ENCODE results near the gene ELOVL4.

The ELOVL4 gene

DNA sequence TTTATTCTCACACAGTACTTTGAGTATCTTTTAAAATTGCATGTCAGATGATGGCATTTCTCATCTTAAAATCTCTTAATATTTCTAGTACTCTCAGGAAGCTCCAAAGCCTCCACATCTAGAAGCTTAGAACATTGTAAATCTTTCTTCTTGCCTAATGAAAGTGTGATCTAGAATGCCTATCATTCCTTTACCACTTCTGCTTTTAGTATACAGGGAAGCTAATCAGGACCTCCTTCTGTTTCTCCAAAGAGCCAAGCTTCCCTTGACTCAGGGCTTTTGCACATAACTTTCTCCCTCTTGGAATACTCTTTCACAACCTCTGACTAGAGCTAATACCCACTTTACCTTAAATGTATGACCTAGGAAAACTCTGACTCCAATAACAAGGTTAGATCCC, 7.5 kb upstream of the ELOVL4 start:
- DNase-seq (ENCODE audit: insufficient read length) = no peak
- TF ChIP-seq POLR2A (IDR thresholded peaks at IDR 0.05; ENCODE audit: low read depth, low read length) (no peak), POLR2AphosphoS5 (IDR thresholded peaks at IDR 0.05; ENCODE audit: low read depth, low read length) (no peak), TAF1 (IDR thresholded peaks at IDR 0.05; ENCODE audit: borderline replicate concordance, low read depth, low read length) (no peak)
- no peak for FAIRE-seq

DNA sequence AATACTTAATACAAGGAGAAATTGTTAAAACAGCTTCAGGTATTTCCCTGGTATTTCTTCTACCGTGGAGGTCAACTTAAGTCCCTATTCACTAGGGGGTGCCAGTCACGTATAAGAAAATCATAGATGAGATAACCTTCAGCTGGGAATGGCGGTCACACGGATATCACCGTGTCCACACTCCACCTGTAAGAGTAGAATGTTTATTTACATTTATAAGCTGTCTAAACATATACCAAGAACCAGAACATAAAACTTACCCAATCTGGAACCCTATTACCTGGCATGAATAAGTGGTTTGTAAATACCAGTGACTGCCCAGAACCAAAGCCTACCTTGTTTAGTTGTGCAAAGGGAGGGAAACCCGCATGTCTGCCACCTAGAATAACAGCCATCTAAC, 1.9 kb upstream of the ELOVL4 start:
- DNase-seq (ENCODE audit: insufficient read length) (no peak), FAIRE-seq (peak; percentile 81)
- TF ChIP-seq TAF1 (IDR thresholded peaks at IDR 0.05; ENCODE audit: borderline replicate concordance, low read depth, low read length) (no peak), POLR2A (IDR thresholded peaks at IDR 0.05; ENCODE audit: low read depth, low read length) (no peak), POLR2AphosphoS5 (IDR thresholded peaks at IDR 0.05; ENCODE audit: low read depth, low read length) (no peak)

DNA sequence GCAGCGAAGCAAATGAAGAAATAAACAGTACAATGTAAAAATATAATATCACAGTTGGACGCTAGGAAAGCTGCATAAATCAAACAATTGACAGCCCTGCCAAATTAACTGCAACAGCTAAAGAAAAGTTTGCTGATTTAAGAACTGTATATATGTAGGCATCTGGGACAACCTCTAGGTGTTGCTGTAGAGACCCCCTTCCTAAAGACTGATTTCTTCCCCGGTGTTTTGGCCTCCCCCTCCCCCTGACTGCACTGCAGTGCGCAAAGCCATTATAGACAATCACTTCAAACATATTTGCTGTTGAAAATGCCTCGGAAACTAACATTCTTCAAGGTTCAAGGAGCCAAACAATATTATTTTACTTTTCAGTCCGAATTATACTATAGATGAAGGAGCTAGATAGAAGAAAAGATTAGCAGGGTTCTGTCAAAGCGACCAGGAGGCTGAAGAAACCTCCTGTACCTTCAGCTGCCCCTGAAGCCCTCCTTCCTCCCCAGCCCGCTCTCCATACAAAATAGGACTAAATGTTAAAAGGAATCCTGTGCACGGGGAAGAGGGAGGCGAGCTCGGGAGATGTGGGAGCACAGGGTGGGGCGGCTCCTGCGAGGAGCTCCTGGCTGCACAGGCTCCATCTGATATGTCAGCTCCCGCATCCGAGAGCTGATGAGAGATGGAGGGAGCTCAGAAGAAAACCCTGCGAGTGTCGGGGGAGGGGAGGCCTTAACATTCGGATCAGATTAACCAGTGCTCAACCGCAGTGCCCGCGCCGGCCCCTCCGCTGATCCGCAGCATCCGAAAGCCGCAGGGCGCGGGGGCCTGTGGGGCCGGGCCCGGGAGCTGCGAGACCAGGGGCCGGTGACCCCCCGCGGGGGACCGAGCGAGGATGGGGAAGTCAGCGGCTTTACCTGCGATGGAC, 822 bp downstream of the ELOVL4 start:
- TF ChIP-seq POLR2A (IDR thresholded peaks at IDR 0.05; ENCODE audit: low read depth, low read length) (no peak), TAF1 (IDR thresholded peaks at IDR 0.05; ENCODE audit: borderline replicate concordance, low read depth, low read length) (no peak), POLR2AphosphoS5 (IDR thresholded peaks at IDR 0.05; ENCODE audit: low read depth, low read length) (no peak)
- no peak for FAIRE-seq
- DNase-seq (ENCODE audit: insufficient read length) = no peak

DNA sequence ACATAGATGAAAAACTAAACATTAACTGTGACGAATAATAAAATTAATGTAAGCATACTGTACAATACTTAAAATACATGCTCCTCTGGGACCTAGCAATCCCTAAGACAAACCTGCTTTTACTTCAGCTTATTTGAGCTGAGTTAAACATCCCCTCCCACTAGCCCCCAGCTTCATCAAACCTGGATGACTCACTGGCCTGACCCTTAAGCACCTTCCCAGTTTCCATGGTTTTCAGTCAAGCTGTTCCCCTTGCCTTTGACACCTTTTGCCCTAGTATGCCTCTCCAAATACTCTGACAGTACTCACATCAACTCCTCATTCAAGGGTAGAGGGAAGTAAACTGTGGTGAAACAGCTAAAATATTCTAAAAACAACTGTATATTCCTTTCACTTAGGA, 4.2 kb downstream of the ELOVL4 start:
- no peak for DNase-seq (ENCODE audit: insufficient read length)
- FAIRE-seq = no peak

DNA sequence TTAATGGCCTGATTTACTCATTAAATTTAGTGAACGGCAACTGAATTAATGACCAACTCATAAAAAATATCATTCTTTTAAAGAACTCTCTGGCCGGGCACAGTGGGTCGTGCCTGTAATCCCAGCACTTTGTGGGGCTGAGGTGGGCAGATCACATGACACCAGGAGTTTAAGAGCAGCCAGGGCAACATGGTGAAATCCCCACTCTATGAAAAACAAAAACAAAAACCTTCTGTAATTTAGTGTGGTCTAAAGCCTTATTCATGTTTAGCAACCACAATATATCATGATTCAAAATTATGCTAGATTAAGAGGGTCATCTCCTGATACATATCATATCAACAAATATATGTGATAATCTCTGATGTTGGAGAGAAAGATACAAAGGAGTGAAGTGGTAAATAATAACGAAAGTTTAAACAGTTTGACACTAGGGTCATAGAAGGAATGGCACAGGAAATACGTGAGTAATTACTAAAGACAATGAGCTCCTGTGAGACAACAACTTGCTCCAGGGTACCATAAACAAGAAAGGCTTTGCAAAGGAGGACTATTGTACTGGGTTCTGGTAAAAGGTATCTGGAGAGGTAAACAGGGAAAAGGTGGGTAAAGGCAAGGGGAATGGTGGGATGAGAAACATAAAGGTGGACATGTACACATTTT, 5.7 kb downstream of the ELOVL4 start:
- FAIRE-seq (no peak), DNase-seq (ENCODE audit: insufficient read length) (no peak)
- TF ChIP-seq TAF1 (IDR thresholded peaks at IDR 0.05; ENCODE audit: borderline replicate concordance, low read depth, low read length) = no peak
- no peak for TF ChIP-seq POLR2AphosphoS5 (IDR thresholded peaks at IDR 0.05; ENCODE audit: low read depth, low read length)
- no peak for TF ChIP-seq POLR2A (IDR thresholded peaks at IDR 0.05; ENCODE audit: low read depth, low read length)

More for the DNA sequence above, 4.2 kb downstream of the ELOVL4 start:
- TF ChIP-seq POLR2A (IDR thresholded peaks at IDR 0.05; ENCODE audit: low read depth, low read length) = no peak
- TF ChIP-seq POLR2AphosphoS5 (IDR thresholded peaks at IDR 0.05; ENCODE audit: low read depth, low read length) = no peak
- no peak for TF ChIP-seq TAF1 (IDR thresholded peaks at IDR 0.05; ENCODE audit: borderline replicate concordance, low read depth, low read length)

DNA sequence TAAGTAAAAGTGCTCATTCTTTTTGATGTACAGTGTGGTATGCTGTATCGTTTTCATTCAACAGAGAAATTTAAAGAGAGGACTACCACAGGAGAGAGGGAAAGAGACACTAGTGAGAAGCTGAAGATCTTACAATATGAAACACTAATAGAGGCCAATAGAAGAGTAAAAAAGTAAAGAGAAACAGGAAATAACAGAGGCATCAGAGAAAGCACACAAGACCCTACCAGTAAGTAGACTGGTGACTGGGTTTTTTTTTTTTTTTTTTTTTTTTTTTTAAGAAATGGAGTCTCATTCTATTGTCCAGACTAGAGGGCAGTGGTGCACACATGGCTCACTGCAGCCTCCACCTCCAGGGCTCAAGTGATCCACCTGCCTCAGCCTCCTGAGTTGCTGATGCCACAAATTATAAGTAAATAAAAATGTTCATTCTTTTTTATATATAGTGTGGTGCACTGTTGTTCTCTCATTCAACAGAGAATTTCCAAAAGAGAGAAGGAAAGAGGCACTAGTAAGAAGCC, 18.8 kb downstream of the ELOVL4 start:
- no peak for TF ChIP-seq TAF1 (IDR thresholded peaks at IDR 0.05; ENCODE audit: borderline replicate concordance, low read depth, low read length)
- no peak for TF ChIP-seq POLR2AphosphoS5 (IDR thresholded peaks at IDR 0.05; ENCODE audit: low read depth, low read length)
- TF ChIP-seq POLR2A (IDR thresholded peaks at IDR 0.05; ENCODE audit: low read depth, low read length) = no peak
- no peak for DNase-seq (ENCODE audit: insufficient read length)
- FAIRE-seq = no peak

DNA sequence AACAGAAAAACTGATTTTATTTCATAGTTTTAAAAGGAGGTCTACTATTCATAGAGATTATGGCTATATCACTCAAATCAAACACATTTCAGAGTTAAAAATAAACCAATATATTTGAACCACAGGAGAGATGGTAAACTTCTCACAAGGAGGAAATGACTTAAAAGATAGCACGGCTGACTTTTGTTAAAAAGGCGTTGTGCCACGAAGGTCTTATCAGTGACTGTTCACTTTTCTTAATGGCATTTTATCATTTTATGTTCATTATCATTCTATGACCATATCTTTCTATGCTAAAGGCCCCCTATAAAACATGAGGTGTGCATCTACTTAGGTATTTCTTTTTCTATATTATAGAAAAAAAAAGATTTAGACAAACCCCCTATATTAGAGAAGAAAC, 19.6 kb downstream of the ELOVL4 start:
- FAIRE-seq = no peak
- DNase-seq (ENCODE audit: insufficient read length) = no peak
- TF ChIP-seq POLR2A (IDR thresholded peaks at IDR 0.05; ENCODE audit: low read depth, low read length) (no peak), POLR2AphosphoS5 (IDR thresholded peaks at IDR 0.05; ENCODE audit: low read depth, low read length) (no peak), TAF1 (IDR thresholded peaks at IDR 0.05; ENCODE audit: borderline replicate concordance, low read depth, low read length) (no peak)

DNA sequence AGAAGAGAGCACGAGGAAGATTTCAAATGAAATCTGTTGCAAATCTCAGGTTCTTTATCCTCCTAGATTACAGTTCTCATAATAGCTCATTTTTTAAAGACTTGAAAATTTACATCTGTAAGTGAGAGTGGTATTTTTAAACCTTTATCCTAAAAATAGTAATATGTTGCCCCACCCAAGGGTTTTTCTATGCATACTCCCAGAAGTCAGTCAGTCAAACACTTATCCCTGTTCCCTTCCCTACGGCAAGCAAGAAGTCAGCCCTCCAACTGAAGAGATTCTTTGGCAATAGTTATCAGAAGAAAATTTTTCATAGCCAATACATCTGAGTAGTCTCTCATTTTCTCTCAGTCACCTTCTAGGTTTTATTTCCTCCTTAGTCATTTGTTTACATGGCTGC, 24.1 kb downstream of the ELOVL4 start:
- no peak for TF ChIP-seq POLR2AphosphoS5 (IDR thresholded peaks at IDR 0.05; ENCODE audit: low read depth, low read length)
- TF ChIP-seq POLR2A (IDR thresholded peaks at IDR 0.05; ENCODE audit: low read depth, low read length) = no peak
- TF ChIP-seq TAF1 (IDR thresholded peaks at IDR 0.05; ENCODE audit: borderline replicate concordance, low read depth, low read length) = no peak
- DNase-seq (ENCODE audit: insufficient read length) (no peak), FAIRE-seq (no peak)

DNA sequence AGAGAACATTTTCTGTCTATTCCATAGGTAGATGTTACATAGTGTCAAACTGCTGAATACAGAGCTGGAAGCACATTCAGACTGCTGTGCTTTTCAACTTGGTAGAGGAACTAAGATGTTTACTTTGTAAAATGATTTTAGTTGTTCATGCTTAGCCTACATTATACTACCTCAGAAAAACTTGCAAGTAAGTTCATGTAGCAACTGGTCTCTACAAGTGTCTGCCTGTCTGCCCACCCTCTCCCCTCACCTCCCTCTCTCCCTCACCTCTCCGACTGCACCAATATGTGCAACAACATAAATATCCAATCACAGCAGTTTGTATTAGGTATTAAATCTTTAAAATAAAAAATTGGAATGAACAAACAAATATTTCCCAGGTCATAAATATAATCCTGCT, 25.3 kb downstream of the ELOVL4 start:
- FAIRE-seq (no peak), DNase-seq (ENCODE audit: insufficient read length) (no peak)
- TF ChIP-seq POLR2A (IDR thresholded peaks at IDR 0.05; ENCODE audit: low read depth, low read length) = no peak
- TF ChIP-seq POLR2AphosphoS5 (IDR thresholded peaks at IDR 0.05; ENCODE audit: low read depth, low read length) = no peak
- no peak for TF ChIP-seq TAF1 (IDR thresholded peaks at IDR 0.05; ENCODE audit: borderline replicate concordance, low read depth, low read length)

DNA sequence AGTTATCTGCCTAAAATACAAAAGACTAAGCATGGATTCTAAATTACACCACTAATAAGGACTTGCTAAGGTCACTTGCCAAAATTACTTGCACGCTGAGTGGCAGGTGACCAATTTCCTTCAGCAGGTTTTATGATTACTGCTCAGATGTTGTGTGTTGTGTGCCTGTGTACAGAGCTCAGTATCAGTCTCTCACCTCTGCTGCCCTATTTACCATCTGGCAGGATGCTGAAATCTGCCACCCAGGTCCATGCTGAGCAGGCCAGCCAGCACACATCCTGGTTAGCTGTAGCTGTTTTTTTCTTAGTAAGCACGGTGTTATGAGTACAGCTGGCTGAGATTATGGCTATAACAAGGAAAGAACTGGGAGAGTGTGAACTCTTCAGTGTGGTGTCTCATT, 34.0 kb downstream of the ELOVL4 start:
- no peak for TF ChIP-seq POLR2A (IDR thresholded peaks at IDR 0.05; ENCODE audit: low read depth, low read length)
- no peak for TF ChIP-seq TAF1 (IDR thresholded peaks at IDR 0.05; ENCODE audit: borderline replicate concordance, low read depth, low read length)
- TF ChIP-seq POLR2AphosphoS5 (IDR thresholded peaks at IDR 0.05; ENCODE audit: low read depth, low read length) = no peak
- no peak for DNase-seq (ENCODE audit: insufficient read length)
- no peak for FAIRE-seq

DNA sequence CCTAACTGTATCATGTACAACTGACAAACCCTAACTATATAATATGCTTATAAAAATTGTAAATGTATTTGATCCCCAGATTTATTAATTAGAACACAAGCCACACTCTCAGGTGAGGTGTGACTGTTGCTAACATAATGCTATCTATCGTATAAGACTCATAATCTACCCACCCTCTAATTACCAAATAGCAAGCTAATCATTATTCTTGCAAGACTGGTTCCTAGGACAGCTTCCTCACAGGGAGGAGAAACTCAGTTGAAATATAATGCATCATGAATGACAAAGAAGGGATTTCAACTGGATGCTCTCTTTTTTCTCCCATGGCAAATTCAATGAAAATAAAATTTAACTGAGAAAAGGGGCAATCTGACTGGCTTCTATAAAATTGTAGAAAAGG, 35.4 kb downstream of the ELOVL4 start:
- TF ChIP-seq POLR2AphosphoS5 (IDR thresholded peaks at IDR 0.05; ENCODE audit: low read depth, low read length) = no peak
- TF ChIP-seq TAF1 (IDR thresholded peaks at IDR 0.05; ENCODE audit: borderline replicate concordance, low read depth, low read length) = no peak
- no peak for TF ChIP-seq POLR2A (IDR thresholded peaks at IDR 0.05; ENCODE audit: low read depth, low read length)
- DNase-seq (ENCODE audit: insufficient read length) = no peak
- no peak for FAIRE-seq

All from GM12892 (cell line).